ENCODE data around the gene EXOSC3. TPM values are rescaled to one million over a fixed set of nuclear protein-coding genes. Genes with fewer than 3 reads are reported as not detected.
A peak's percentile ranks its signal among the peaks of the same experiment; 100 is the strongest.

The EXOSC3 gene
- total RNA-seq, 1 donor from 2014 or later: 37.6 TPM

DNA sequence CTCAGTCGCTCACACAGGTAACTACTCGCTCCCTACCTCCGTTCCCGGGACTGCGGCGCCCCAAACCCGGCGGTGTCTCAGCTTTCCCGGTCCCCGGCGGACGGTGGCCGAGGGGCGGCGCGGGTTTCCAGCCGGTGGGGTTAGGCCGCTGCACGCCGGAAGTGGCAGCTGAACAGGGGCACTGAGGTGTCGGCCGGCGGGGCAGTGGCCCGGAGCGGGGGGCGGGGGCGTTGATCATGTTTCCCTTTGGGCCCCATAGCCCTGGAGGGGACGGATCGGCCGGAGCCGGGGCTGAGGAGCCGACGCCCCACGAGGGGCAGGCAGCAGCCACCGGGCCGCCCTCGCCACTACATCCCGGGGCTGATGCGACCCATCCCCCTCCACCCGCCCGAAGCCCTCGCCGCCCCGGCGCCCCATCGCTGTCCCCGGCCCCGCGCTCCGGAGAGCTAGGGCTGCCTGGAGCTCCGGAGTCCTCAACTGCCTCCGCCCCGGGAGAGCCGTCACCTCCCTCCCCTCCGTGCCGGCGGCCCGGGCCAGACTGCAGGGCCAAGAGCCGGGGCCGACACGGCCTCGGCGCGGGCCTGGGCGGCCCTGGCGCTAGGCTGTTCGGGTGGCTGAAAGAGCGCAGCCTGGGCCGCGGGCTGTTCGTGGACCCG, 15.9 kb upstream of the EXOSC3 start, which contains the start of gene DCAF10:
TSS of gene DCAF10 (plus strand) at position 167 of the 656 bp plus-strand sequence. CDS start at position 237, 70 bp downstream.
- peak; percentile 72 to 92 for DNase-seq (ENCODE audit: low spot score in 2 of 2, unreplicated experiment in 2 of 2)
- peaks cover 4% of the 10 kb centered on the region for H3K9me3 Mint-ChIP-seq
- peak within 1 kb of the TSS; percentile 95 for H3K4me3 Mint-ChIP-seq
- peak within 1 kb of the TSS; percentile 92 for H3K27ac Mint-ChIP-seq
- TF ChIP-seq, protein P1, sequence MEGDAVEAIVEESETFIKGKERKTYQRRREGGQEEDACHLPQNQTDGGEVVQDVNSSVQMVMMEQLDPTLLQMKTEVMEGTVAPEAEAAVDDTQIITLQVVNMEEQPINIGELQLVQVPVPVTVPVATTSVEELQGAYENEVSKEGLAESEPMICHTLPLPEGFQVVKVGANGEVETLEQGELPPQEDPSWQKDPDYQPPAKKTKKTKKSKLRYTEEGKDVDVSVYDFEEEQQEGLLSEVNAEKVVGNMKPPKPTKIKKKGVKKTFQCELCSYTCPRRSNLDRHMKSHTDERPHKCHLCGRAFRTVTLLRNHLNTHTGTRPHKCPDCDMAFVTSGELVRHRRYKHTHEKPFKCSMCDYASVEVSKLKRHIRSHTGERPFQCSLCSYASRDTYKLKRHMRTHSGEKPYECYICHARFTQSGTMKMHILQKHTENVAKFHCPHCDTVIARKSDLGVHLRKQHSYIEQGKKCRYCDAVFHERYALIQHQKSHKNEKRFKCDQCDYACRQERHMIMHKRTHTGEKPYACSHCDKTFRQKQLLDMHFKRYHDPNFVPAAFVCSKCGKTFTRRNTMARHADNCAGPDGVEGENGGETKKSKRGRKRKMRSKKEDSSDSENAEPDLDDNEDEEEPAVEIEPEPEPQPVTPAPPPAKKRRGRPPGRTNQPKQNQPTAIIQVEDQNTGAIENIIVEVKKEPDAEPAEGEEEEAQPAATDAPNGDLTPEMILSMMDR (IDR thresholded peaks at IDR 0.05; ENCODE audit: unreplicated experiment): no peak
- peaks cover 2% of the 10 kb centered on the region for H3K27me3 Mint-ChIP-seq (ENCODE audit: low read depth)
- peaks cover 28% of the 10 kb centered on the region for H3K4me1 Mint-ChIP-seq
- H3K36me3 Mint-ChIP-seq: peaks cover 6% of the 10 kb centered on the region

DNA sequence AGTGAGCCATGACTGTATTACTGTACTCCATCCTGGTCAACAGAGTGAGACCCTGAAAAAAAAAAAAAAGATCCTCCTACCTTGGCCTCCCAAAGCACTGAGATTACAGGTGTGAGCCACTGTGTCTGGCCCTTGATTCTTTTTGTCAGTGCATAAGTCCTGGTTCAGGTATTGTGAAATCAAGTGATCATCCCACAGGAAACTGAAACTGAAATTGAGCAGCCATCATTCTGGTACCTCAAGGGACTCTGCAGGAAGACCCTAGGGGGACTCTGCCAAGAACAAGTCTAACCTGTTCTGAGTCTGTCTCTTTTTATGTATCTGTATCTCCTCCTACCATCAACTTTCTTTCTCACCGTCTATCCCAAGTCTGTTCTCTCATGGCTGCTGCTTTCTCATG, 13.8 kb upstream of the EXOSC3 start:
- Mint-ChIP-seq H3K9me3 (no peaks in the 10 kb centered on the region), H3K4me3 (peak overlapping the region; percentile 95), H3K36me3 (no peaks in the 10 kb centered on the region), H3K4me1 (peaks cover 28% of the 10 kb centered on the region), H3K27ac (no peak overlapping the region), H3K27me3 (ENCODE audit: low read depth) (peaks cover 5% of the 10 kb centered on the region)
- TF ChIP-seq, protein P1 (IDR thresholded peaks at IDR 0.05; ENCODE audit: unreplicated experiment): no peak
- no peak for DNase-seq (ENCODE audit: low spot score in 2 of 2, unreplicated experiment in 2 of 2)

DNA sequence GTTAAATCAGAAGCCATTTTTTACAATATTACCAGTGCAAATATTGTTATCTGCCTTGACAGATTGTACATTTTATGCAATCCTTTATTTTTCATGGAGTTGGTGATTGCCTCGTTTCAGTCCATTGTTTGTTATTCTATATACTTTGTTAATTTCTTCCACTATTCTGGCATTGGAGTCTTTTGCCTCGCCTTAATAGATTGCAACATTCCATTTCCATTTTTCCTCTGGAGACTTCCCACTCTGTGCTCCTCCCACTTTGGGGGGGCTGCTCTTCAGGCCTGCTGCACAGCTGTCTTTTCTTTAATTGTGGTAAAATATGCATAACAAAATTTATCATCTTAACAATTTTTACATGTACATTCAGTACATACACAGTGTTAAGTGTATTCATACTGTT, 11.4 kb upstream of the EXOSC3 start:
- DNase-seq (ENCODE audit: low spot score in 2 of 2, unreplicated experiment in 2 of 2): no peak
- no peaks in the 10 kb centered on the region for H3K9me3 Mint-ChIP-seq
- no peak overlapping the region for H3K27ac Mint-ChIP-seq
- no peaks in the 10 kb centered on the region for H3K36me3 Mint-ChIP-seq
- TF ChIP-seq, protein P1 (IDR thresholded peaks at IDR 0.05; ENCODE audit: unreplicated experiment): no peak
- peaks cover 5% of the 10 kb centered on the region for H3K27me3 Mint-ChIP-seq (ENCODE audit: low read depth)
- peaks cover 10% of the 10 kb centered on the region for H3K4me1 Mint-ChIP-seq
- no peak overlapping the region for H3K4me3 Mint-ChIP-seq

DNA sequence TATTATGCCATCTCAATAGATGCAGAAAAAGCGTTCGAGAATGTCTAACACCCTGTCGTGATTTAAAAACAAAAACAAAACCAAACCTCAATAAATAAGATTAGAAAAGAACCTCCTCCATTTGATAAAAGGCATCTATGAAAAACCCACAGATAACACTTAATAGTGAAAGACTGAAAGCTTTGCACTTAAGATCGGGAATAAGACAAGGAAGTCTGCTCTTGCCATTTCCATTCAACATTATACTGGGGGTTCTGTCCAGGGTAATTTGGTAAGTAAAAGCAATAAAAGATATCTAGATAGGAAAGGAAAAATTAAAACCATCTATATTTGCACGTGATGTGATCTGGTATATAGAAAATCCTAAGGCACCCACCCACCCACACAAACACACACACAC, 7.3 kb upstream of the EXOSC3 start:
- no peak for DNase-seq (ENCODE audit: low spot score in 2 of 2, unreplicated experiment in 2 of 2)
- no peaks in the 10 kb centered on the region for H3K36me3 Mint-ChIP-seq
- H3K27ac Mint-ChIP-seq: no peak overlapping the region
- no peak overlapping the region for H3K4me3 Mint-ChIP-seq
- TF ChIP-seq, protein P1 (IDR thresholded peaks at IDR 0.05; ENCODE audit: unreplicated experiment): no peak
- peaks cover 5% of the 10 kb centered on the region for H3K27me3 Mint-ChIP-seq (ENCODE audit: low read depth)
- no peaks in the 10 kb centered on the region for H3K9me3 Mint-ChIP-seq
- no peaks in the 10 kb centered on the region for H3K4me1 Mint-ChIP-seq

DNA sequence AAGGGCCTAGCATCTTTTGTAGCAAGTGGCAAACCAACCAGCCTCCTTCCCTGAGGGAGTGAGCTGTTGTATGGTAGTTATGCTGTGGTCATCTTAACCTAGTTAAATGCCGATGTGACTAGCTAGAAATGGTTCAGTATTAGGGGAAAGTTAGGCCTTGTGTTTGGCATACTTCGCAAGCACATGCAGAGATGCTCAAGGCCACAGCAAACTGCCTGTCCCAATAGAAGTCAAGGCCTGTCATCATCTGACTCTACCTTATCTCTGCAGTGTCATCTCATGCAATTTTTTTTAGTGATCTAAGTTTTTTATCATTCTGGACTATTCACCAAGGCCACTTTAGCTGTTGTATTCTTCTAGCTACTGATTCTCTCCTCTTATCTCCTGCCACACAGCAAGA, 5.2 kb upstream of the EXOSC3 start:
- Mint-ChIP-seq H3K9me3 (no peaks in the 10 kb centered on the region), H3K36me3 (no peaks in the 10 kb centered on the region), H3K27me3 (ENCODE audit: low read depth) (peaks cover under 1% of the 10 kb centered on the region), H3K4me3 (no peak overlapping the region), H3K27ac (no peak overlapping the region), H3K4me1 (peaks cover 4% of the 10 kb centered on the region)
- no peak for DNase-seq (ENCODE audit: low spot score in 2 of 2, unreplicated experiment in 2 of 2)
- TF ChIP-seq, protein P1 (IDR thresholded peaks at IDR 0.05; ENCODE audit: unreplicated experiment): no peak

All from mesothelial cell of epicardium (in vitro differentiated cells).